ENCODE measurements around the gene ERG.

ERG gene

GRCh38 chr21:38474124-38474523 lies 24.2 kb downstream of the ERG start:
- DNase-seq (ENCODE audit: low spot score): no peak

GRCh38 chr21:38472412-38473108 lies 25.7 kb downstream of the ERG start:
- no peak for DNase-seq (ENCODE audit: low spot score)

GRCh38 chr21:38471766-38472165 lies 26.5 kb downstream of the ERG start:
- no peak for DNase-seq (ENCODE audit: low spot score)

GRCh38 chr21:38470755-38471154 lies 27.5 kb downstream of the ERG start:
- DNase-seq (ENCODE audit: low spot score): no peak

- DNase-seq (ENCODE audit: low spot score): no peak
These were observed 28.6 kb downstream of the ERG start for GRCh38 chr21:38469642-38470041.

- no peak for DNase-seq (ENCODE audit: low spot score)
These were observed 29.3 kb downstream of the ERG start for GRCh38 chr21:38468989-38469388.

GRCh38 chr21:38467911-38468310 lies 30.4 kb downstream of the ERG start:
- no peak for DNase-seq (ENCODE audit: low spot score)

- DNase-seq (ENCODE audit: low spot score): no peak
These were observed 30.9 kb downstream of the ERG start for GRCh38 chr21:38467374-38467773.

- DNase-seq (ENCODE audit: low spot score): no peak
These were observed 38.0 kb downstream of the ERG start for GRCh38 chr21:38460171-38460742.

GRCh38 chr21:38459490-38459889 lies 38.8 kb downstream of the ERG start:
- no peak for DNase-seq (ENCODE audit: low spot score)

GRCh38 chr21:38455403-38455802 lies 42.9 kb downstream of the ERG start:
- DNase-seq (ENCODE audit: low spot score): no peak

GRCh38 chr21:38454702-38455101 lies 43.6 kb downstream of the ERG start:
- DNase-seq (ENCODE audit: low spot score): no peak

- DNase-seq (ENCODE audit: low spot score): no peak
These were observed 44.1 kb downstream of the ERG start for GRCh38 chr21:38454161-38454560.

- no peak for DNase-seq (ENCODE audit: low spot score)
These were observed 49.4 kb downstream of the ERG start for GRCh38 chr21:38448671-38449385.

- no peak for DNase-seq (ENCODE audit: low spot score)
These were observed 50.7 kb downstream of the ERG start for GRCh38 chr21:38447611-38448010.

- DNase-seq (ENCODE audit: low spot score): no peak
These were observed 53.6 kb downstream of the ERG start for GRCh38 chr21:38444691-38445090.

- DNase-seq (ENCODE audit: low spot score): no peak
These were observed 55.2 kb downstream of the ERG start for GRCh38 chr21:38443110-38443509.

- no peak for DNase-seq (ENCODE audit: low spot score)
These were observed 57.1 kb downstream of the ERG start for GRCh38 chr21:38441153-38441552.

GRCh38 chr21:38440746-38441145 lies 57.5 kb downstream of the ERG start:
- DNase-seq (ENCODE audit: low spot score): no peak

- DNase-seq (ENCODE audit: low spot score): no peak
These were observed 58.3 kb downstream of the ERG start for GRCh38 chr21:38439957-38440356.

GRCh38 chr21:38439426-38439825 lies 58.9 kb downstream of the ERG start:
- DNase-seq (ENCODE audit: low spot score): no peak

GRCh38 chr21:38438462-38438893 lies 59.8 kb downstream of the ERG start:
- DNase-seq (ENCODE audit: low spot score): no peak

GRCh38 chr21:38436341-38436740 lies 61.9 kb downstream of the ERG start:
- no peak for DNase-seq (ENCODE audit: low spot score)

Measured in cerebellar cortex (tissue), 1 donor.